CD1c-positive myeloid dendritic cell (primary cell): ENCODE measurements around the gene VEZF1.

Experiments used
- DNase-seq: peaks from one replicate; pipeline ENCODE4 v3.0.0-alpha.2; 2016; ENCODE audit errors: extremely low spot score

Gene VEZF1

GRCh38 chr17:57928928-57929327, 59.1 kb downstream of the VEZF1 start:
- no peak for DNase-seq

- no peak for DNase-seq
Measured at GRCh38 chr17:57927048-57927723, 60.9 kb downstream of the VEZF1 start.

- no peak for DNase-seq
Measured at GRCh38 chr17:57926723-57927047, 61.4 kb downstream of the VEZF1 start.

GRCh38 chr17:57925361-57925990, 62.6 kb downstream of the VEZF1 start:
- no peak for DNase-seq

GRCh38 chr17:57924677-57925076, 63.4 kb downstream of the VEZF1 start:
- DNase-seq, result no peak
